ENCODE results near the gene MIDN.

Gene MIDN

GRCh38 chr19:1239796-1240737, 8.3 kb upstream of the MIDN start:
- TF ChIP-seq SUZ12 (IDR thresholded peaks at IDR 0.05; ENCODE audit: extremely low read depth, insufficient read depth, insufficient read length) (no peak), YY1 (IDR thresholded peaks at IDR 0.05; ENCODE audit: insufficient read depth, insufficient read length) (no peak), ZNF274 (IDR thresholded peaks at IDR 0.05; ENCODE audit: low read depth, low read length) (no peak)
- peak; percentile 79 for DNase-seq (ENCODE audit: low read depth, low spot score)
- Histone ChIP-seq H3K36me3 (ENCODE audit: insufficient read depth, insufficient read length, low read length) (peaks cover 38% of the 10 kb centered on the region), H3K4me1 (ENCODE audit: insufficient read depth, insufficient read length) (peaks cover 46% of the 10 kb centered on the region), H3K4me3 (ENCODE audit: insufficient read length, low read depth) (peak overlapping the region; percentile 37), H3K9ac (ENCODE audit: insufficient read length, low read depth) (peak overlapping the region; percentile 80), H3K27me3 (ENCODE audit: insufficient read depth, insufficient read length) (peaks cover 14% of the 10 kb centered on the region), H3K9me3 (ENCODE audit: insufficient read depth, low read length) (no peaks in the 10 kb centered on the region)

- H3K27me3 ChIP-seq (ENCODE audit: insufficient read depth, insufficient read length): peaks cover 14% of the 10 kb centered on the region
- H3K4me3 ChIP-seq (ENCODE audit: insufficient read length, low read depth): no peak overlapping the region
- peaks cover 45% of the 10 kb centered on the region for H3K4me1 ChIP-seq (ENCODE audit: insufficient read depth, insufficient read length)
- no peak for DNase-seq (ENCODE audit: low read depth, low spot score)
- H3K9me3 ChIP-seq (ENCODE audit: insufficient read depth, low read length): no peaks in the 10 kb centered on the region
- TF ChIP-seq SUZ12 (IDR thresholded peaks at IDR 0.05; ENCODE audit: extremely low read depth, insufficient read depth, insufficient read length) (no peak), ZNF274 (IDR thresholded peaks at IDR 0.05; ENCODE audit: low read depth, low read length) (no peak), YY1 (IDR thresholded peaks at IDR 0.05; ENCODE audit: insufficient read depth, insufficient read length) (no peak)
- peaks cover 34% of the 10 kb centered on the region for H3K36me3 ChIP-seq (ENCODE audit: insufficient read depth, insufficient read length, low read length)
- H3K9ac ChIP-seq (ENCODE audit: insufficient read length, low read depth): peak overlapping the region; percentile 95
Measured at GRCh38 chr19:1240925-1241324, 7.5 kb upstream of the MIDN start.

- TF ChIP-seq ZNF274 (IDR thresholded peaks at IDR 0.05; ENCODE audit: low read depth, low read length) (no peak), YY1 (IDR thresholded peaks at IDR 0.05; ENCODE audit: insufficient read depth, insufficient read length) (no peak), SUZ12 (IDR thresholded peaks at IDR 0.05; ENCODE audit: extremely low read depth, insufficient read depth, insufficient read length) (no peak)
- H3K9me3 ChIP-seq (ENCODE audit: insufficient read depth, low read length): no peaks in the 10 kb centered on the region
- H3K9ac ChIP-seq (ENCODE audit: insufficient read length, low read depth): peak within 1 kb of the TSS; percentile 95
- H3K27me3 ChIP-seq (ENCODE audit: insufficient read depth, insufficient read length): peaks cover 14% of the 10 kb centered on the region
- peak within 1 kb of the TSS; percentile 84 for H3K4me3 ChIP-seq (ENCODE audit: insufficient read length, low read depth)
- peak; percentile 92 for DNase-seq (ENCODE audit: low read depth, low spot score)
- H3K4me1 ChIP-seq (ENCODE audit: insufficient read depth, insufficient read length): peaks cover 42% of the 10 kb centered on the region
- peaks cover 32% of the 10 kb centered on the region for H3K36me3 ChIP-seq (ENCODE audit: insufficient read depth, insufficient read length, low read length)
Measured at GRCh38 chr19:1241417-1242095, 6.8 kb upstream of the MIDN start, which contains the start of gene ATP5F1D. TSS of gene ATP5F1D (plus strand) at chr19:1241751. CDS start at chr19:1241851, 100 bp downstream.

GRCh38 chr19:1243768-1244692, 4.4 kb upstream of the MIDN start:
- H3K36me3 ChIP-seq (ENCODE audit: insufficient read depth, insufficient read length, low read length): peaks cover 32% of the 10 kb centered on the region
- H3K9ac ChIP-seq (ENCODE audit: insufficient read length, low read depth): peak overlapping the region; percentile 53
- no peak for DNase-seq (ENCODE audit: low read depth, low spot score)
- peaks cover 40% of the 10 kb centered on the region for H3K4me1 ChIP-seq (ENCODE audit: insufficient read depth, insufficient read length)
- H3K27me3 ChIP-seq (ENCODE audit: insufficient read depth, insufficient read length): peaks cover 9% of the 10 kb centered on the region
- no peak overlapping the region for H3K4me3 ChIP-seq (ENCODE audit: insufficient read length, low read depth)
- TF ChIP-seq SUZ12 (IDR thresholded peaks at IDR 0.05; ENCODE audit: extremely low read depth, insufficient read depth, insufficient read length) (no peak), YY1 (IDR thresholded peaks at IDR 0.05; ENCODE audit: insufficient read depth, insufficient read length) (no peak), ZNF274 (IDR thresholded peaks at IDR 0.05; ENCODE audit: low read depth, low read length) (no peak)
- H3K9me3 ChIP-seq (ENCODE audit: insufficient read depth, low read length): no peaks in the 10 kb centered on the region

DNA sequence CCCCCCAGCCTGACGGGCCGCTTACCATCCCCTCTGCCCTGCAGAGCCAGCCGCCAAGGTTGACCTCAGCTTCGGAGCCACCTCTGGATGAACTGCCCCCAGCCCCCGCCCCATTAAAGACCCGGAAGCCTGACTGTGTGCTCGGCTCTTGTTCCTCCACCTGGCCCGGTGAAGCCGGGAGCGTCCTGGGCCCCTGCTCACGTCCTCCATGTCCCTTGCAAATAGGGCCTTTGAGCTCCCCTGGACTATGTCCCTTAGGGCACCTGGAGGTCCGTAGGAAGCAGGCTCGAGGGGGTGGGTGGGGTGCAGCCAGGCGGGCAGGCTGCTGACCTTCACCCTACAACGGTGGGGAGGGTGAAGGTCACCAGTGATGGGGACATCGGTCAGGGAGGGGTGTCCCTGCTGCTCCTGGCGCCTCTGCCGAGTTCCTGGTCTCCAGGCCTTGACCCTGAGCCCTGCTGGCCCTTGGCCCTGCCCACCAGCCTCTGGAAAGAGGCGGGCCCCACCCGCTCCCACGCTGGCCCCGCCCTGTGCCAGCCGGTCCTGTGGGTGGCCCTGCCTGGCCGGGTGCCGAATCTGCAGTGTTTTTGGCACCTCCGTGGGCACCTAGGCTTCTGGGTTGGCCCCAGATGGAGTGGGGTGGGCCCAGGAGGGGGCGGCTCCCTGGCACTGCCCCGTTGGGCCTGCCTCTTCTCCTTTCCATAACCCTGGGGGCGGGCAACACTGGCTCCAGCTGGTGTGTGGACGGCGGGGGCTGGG, 3.5 kb upstream of the MIDN start:
- H3K27me3 ChIP-seq (ENCODE audit: insufficient read depth, insufficient read length): peaks cover 3% of the 10 kb centered on the region
- H3K9me3 ChIP-seq (ENCODE audit: insufficient read depth, low read length): no peaks in the 10 kb centered on the region
- no peak for TF ChIP-seq SUZ12 (IDR thresholded peaks at IDR 0.05; ENCODE audit: extremely low read depth, insufficient read depth, insufficient read length)
- no peak for TF ChIP-seq ZNF274 (IDR thresholded peaks at IDR 0.05; ENCODE audit: low read depth, low read length)
- no peak for TF ChIP-seq YY1 (IDR thresholded peaks at IDR 0.05; ENCODE audit: insufficient read depth, insufficient read length)
- peaks cover 36% of the 10 kb centered on the region for H3K4me1 ChIP-seq (ENCODE audit: insufficient read depth, insufficient read length)
- H3K36me3 ChIP-seq (ENCODE audit: insufficient read depth, insufficient read length, low read length): peaks cover 34% of the 10 kb centered on the region
- DNase-seq (ENCODE audit: low read depth, low spot score): no peak
- H3K4me3 ChIP-seq (ENCODE audit: insufficient read length, low read depth): no peak overlapping the region
- peak overlapping the region; percentile 53 for H3K9ac ChIP-seq (ENCODE audit: insufficient read length, low read depth)
